Right renal pelvis (tissue), 4 donors: ENCODE data around the gene WAPL. TPM values are rescaled to one million over a fixed set of nuclear protein-coding genes. Genes with fewer than 3 reads are reported as not detected.
"Not testable (repeated sequence)": the region's sequence is repeated elsewhere in the genome, so short reads cannot be mapped to it uniquely, and the experiment has no call there.

ENCODE experiments used
- DNase-seq, 4 donors: peaks; one replicate each; pipeline ENCODE4 v3.0.0-alpha.2; 2013; ENCODE audit warnings: low read depth in 4 of 4, low spot score in 3 of 4, missing footprints in 1 of 4
- polyA plus RNA-seq, 4 donors: library from polyadenylated mRNA; unstranded; fragments of 120-200 nt; gene quantifications; one replicate each; pipeline ENCODE4 v1.2.1, GENCODE V29; 2013; ENCODE audit not compliant: insufficient read length in 4 of 4

The WAPL gene, protein sequence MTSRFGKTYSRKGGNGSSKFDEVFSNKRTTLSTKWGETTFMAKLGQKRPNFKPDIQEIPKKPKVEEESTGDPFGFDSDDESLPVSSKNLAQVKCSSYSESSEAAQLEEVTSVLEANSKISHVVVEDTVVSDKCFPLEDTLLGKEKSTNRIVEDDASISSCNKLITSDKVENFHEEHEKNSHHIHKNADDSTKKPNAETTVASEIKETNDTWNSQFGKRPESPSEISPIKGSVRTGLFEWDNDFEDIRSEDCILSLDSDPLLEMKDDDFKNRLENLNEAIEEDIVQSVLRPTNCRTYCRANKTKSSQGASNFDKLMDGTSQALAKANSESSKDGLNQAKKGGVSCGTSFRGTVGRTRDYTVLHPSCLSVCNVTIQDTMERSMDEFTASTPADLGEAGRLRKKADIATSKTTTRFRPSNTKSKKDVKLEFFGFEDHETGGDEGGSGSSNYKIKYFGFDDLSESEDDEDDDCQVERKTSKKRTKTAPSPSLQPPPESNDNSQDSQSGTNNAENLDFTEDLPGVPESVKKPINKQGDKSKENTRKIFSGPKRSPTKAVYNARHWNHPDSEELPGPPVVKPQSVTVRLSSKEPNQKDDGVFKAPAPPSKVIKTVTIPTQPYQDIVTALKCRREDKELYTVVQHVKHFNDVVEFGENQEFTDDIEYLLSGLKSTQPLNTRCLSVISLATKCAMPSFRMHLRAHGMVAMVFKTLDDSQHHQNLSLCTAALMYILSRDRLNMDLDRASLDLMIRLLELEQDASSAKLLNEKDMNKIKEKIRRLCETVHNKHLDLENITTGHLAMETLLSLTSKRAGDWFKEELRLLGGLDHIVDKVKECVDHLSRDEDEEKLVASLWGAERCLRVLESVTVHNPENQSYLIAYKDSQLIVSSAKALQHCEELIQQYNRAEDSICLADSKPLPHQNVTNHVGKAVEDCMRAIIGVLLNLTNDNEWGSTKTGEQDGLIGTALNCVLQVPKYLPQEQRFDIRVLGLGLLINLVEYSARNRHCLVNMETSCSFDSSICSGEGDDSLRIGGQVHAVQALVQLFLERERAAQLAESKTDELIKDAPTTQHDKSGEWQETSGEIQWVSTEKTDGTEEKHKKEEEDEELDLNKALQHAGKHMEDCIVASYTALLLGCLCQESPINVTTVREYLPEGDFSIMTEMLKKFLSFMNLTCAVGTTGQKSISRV (N-terminal part only)
- 10 to 100 TPM; 42.3 to 52.1 (median 50.3) TPM for polyA plus RNA-seq

DNA sequence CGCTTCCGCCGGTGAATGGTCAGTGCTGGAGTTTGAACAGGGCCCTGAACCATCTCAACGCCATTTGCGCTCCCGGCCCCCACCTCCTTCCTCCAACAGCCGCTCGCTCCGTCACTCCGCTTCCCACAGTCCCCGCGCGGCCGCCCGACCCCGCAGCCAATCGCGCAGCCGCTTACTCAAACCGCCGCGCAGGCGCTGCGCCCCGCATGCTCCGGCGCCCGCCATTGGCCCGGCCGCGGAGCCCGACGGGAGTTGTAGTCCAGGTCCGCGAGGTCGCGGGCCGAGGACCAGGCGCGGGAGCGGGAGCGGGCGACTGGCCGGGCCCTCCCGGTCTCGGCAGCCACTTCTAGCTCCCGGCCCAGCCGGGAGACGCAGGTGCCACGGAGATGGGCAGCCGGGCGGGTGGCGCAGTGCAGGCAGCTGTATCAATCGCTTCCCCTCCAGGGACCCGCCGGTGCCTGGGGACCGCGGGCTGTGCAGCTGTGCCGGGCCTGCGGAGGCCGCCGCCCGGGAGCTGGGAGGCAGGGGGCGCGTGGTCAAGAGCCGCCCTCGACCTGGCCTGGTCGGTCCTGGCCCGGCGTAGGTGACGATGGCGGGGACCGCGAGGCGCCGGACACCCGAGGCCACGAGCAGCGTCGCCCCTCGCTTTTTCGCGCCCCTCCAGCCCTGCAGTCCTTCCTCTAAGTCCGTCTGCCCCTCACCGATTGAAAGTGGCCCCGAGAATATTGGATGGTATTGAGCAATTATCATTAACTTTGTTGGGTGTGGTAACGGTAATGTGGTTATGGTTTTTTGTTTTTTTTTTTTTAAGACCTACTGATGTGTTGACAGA is at the start of gene WAPL:
TSS of gene WAPL (minus strand) at position 115 of the 832 bp plus-strand sequence. CDS start 3,723 bp downstream, outside the sequence.
- DNase-seq = peak; percentile 87 to 91 (median 90)

GRCh38 chr10:86569335-86569734 is 47.7 kb upstream of the WAPL start:
- no peak for DNase-seq

GRCh38 chr10:86566518-86566917 is 44.9 kb upstream of the WAPL start:
- not testable (repeated sequence) for DNase-seq

GRCh38 chr10:86563338-86563737 is 41.7 kb upstream of the WAPL start:
- DNase-seq = not testable (repeated sequence)

DNA sequence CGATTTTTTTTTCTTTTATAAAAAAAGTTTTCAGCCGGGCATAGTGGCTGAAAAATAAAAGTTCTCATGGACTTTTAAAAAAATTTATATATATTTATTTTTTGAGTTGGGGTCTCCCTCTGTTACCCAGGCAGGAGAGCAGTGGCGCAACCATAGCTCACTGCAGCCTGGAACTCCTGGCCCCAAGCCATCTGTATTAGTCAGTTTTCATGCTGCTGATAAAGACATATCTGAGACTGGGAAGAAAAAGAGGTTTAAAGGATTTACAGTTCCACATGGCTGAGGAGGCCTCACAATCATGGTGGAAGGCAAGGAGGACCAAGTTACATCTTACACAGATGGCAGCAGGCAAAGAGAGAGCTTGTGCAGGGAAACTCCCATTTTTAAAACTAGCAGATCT is 37.1 kb upstream of the WAPL start:
- not testable (repeated sequence) for DNase-seq

GRCh38 chr10:86556933-86557649 is 35.5 kb upstream of the WAPL start:
- DNase-seq = no peak

DNA sequence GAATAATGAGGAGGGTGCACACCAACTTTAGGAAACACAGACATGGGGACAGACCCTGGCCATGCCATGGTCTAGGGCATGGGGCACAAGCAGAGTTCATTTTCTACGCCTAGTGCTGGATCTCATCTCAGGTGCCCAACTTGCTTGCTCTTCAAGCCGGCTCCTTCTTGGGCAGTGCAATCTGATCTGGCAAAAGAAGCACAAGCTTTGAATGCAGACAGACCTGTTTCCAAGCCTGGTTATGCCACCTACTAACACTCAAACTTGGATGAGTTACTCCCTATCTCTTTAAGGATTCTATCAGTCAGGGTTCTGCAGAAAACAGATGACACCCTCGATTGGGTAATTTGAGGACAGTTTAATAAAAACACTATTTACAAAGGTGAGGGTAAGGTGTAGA is 34.9 kb upstream of the WAPL start:
- no peak for DNase-seq

DNA sequence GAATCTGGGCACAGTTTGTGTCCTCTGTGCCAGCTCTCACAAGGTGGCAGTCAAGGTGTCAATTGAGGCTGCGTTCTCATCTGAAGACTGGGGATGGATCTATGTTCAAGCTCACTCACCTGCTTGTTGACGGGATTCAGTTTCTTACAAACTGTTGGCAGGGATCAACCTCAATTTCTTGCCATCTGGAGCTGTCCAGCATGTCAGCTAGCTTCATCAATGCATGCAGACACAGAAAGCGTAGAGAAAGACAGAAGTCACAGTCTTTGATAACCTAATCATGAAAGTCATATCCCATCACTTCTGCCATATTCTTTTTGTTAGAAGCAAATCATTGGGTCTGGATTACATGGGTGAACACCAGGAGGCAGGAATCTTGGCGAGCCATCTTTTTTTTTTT is 32.0 kb upstream of the WAPL start:
- no peak for DNase-seq

DNA sequence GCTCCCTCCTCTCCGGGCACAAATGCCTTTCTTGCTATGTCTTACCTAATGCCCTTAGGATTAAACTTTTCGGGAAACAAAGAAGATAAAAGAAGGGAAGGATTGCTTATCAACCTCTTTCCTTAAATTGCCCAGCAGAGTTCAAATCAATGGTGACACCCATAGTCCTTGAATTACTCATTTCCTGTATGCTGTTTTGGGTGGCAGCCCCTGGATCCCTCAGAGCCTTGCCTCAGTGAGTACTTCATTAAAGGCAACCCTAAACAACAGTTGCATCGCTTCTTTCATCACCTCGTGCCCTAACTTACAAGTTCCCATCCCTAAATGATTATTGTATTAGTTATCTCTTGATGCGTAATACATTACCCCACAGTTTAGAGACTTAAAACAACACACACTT is 31.6 kb upstream of the WAPL start:
- DNase-seq = no peak

GRCh38 chr10:86547296-86547695 is 25.7 kb upstream of the WAPL start:
- DNase-seq = no peak

DNA sequence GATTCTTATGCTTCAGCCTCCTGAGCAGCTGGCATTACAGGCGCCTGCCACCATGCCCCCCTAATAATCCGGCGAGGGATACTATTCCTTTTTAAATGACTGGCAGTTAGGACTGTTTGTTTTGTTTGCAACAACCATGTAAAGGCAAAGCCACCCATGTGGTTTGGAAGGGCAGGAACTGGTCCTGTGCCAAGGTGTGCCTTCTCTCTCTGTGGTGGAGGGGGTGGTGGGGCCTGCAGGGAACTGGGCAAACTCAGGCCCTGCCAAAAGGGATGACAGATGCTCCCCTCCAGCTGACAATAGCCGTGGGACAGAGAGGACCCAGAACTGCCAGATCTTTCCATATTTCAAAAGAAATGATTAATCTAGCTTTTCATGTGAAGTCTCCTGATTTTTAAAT is 23.5 kb upstream of the WAPL start:
- DNase-seq = no peak

GRCh38 chr10:86540016-86540415 is 18.4 kb upstream of the WAPL start:
- no peak for DNase-seq

GRCh38 chr10:86538547-86538946 is 17.0 kb upstream of the WAPL start:
- DNase-seq = no peak

DNA sequence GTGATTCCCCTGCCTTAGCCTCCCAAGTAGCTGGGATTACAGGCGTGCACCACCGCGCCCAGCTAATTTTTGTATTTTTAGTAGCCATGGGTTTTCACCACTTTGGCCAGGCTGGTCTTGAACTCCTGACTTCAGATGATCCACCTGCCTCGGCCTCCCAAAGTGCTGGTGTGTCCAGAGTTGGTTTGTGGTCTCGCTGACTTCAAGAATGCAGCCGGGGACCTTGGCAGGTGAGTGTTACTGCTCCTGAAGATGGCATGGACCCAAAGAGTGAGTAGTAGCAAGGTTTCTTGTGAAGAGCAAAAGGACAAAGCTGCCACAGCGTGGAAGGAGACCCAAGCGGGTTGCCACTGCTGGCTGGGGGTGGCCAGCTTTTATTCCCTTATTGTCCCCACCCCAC is 16.4 kb upstream of the WAPL start:
- not testable (repeated sequence) for DNase-seq

DNA sequence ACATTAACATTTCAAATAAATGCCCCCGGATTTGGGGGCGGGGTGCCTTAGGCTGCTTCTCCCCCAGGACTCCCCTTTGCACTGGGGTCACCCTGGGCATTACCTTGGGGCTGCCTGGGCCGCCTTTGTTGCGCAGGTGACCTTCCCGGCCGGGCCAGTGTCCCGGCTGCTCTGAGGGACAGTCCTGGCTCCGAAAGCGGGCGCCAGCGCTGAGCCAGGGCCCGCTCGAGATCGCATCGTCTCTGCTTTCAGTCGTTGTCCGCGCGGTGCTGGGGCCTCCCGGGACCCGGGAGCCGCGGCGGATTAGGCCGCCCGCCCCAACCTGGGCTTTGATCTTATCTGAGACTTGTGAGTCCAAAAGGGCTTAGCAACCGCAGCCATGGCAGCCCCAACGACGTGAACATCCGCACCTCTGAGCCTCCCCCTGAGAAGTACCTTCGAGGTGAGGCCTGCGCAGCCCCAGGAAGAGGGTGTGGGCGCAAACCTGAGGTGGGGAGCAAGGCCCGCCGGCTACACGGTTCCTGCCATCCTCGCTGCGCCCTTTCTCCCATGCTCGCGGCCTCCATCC is 14.8 kb upstream of the WAPL start:
- DNase-seq = no peak

DNA sequence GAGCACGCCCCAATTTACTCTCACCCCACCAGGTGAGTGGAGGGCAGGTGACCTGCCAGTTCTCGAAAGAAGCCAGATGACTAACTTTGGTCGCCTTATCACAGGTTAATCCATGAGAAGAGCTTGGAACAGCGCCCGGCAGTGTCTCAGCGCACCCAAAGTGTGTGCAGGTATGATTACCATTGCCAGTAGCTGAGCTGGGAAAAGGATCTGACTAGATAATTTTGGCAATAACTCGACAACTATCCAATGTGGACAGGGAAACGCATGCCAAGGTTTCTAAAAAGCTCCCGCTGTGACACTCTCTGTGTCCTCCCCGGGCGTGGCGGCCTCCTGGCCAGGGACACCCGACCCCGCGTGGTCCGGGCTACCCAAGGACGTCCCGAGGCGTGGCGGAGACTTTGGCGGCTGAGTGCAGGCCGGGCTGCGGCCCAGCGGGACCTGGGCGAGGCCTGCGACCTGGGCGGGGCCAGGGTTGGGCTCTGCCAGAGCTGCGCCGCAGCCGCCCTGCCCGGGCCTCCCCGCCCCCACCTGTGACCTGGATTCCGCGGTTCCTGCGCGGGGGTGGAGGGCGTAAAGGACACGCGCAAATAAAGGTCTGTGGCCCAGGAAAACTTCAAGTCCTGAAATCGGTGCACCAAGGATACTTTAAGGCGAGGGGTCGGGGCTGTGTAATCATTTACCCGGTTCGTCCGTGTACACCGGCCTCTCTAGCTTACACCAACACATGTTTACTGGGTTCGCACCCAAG is 13.7 kb upstream of the WAPL start:
- peak in 1 of 4 donors; percentile 34 for DNase-seq

- DNase-seq = no peak
Observed at GRCh38 chr10:86533328-86533727, 11.7 kb upstream of the WAPL start.

- not testable (repeated sequence) for DNase-seq
Observed at GRCh38 chr10:86528736-86529135, 7.1 kb upstream of the WAPL start.
